HCT116 (cell line): ENCODE data around the gene CKB. TPM values are rescaled to one million over a fixed set of nuclear protein-coding genes. Genes with fewer than 3 reads are reported as not detected.

Experiments used
- ATAC-seq: fragments of 200-7000 bp; cut with Tn5 transposase; 2 replicates; pipeline ENCODE4 v1.9.1; 2020; ENCODE audit warnings: mild to moderate bottlenecking, moderate library complexity
- BruUV-seq: library from RNA; stranded (reverse); fragments of 400-500 nt; replicated peaks from 2 replicates; lab custom pipeline; 2021; lab: Mats Ljungman, UMichigan
- CTCF ChIA-PET: fragments of 300-600 bp; sonication (Branson Sonifier 250); formaldehyde crosslinking; loops from one replicate; lab custom pipeline; 2021; ENCODE audit warnings: antibody characterized with exemption; lab: Charles Lee
- POLR2A ChIA-PET: fragments of 300-600, 350-600 bp; sonication (Branson Sonifier 250); formaldehyde crosslinking; loops from one replicate; lab custom pipeline; 2021; ENCODE audit warnings: antibody characterized with exemption; lab: Charles Lee
- RAD21 ChIA-PET, 2 experiments: fragments of 300-600 bp; sonication (Branson Sonifier 250); formaldehyde crosslinking; loops; one replicate each; lab custom pipeline; 2023; ENCODE audit warnings: low total read pairs in 2 of 2; ENCODE audit not compliant: uncharacterized antibody in 2 of 2, unreplicated experiment in 2 of 2, low non-redundant PET in 1 of 2; lab: Charles Lee
- DNase-seq: peaks from one replicate; pipeline ENCODE4 v3.0.0-alpha.2; 2010; ENCODE audit warnings: low read depth, low spot score
- H2AFZ ChIP-seq: fragments of 200-600 bp; shearing (Covaris generic), sonication (generic); 2 replicates; pipeline ENCODE4 v1.6.1; 2017; ENCODE audit warnings: low read depth, mixed run types, mixed read lengths, antibody characterized with exemption, low read length; ENCODE audit not compliant: poor library complexity, severe bottlenecking
- H3K27ac ChIP-seq: 2 replicates; pipeline ENCODE4 v1.5.1; 2012; ENCODE audit warnings: low read depth, low read length
- H3K27me3 ChIP-seq: fragments of 200-600 bp; sonication (generic); 2 replicates; pipeline ENCODE4 v1.6.1; 2016; ENCODE audit warnings: mixed run types, low read length, mixed read lengths; ENCODE audit not compliant: insufficient read depth
- H3K36me3 ChIP-seq, 2 experiments: fragments of 200-500 bp in 1 of 2; fragments of 200-600 bp in 1 of 2; sonication (Bioruptor generic) in 1 of 2; sonication (generic) in 1 of 2; 2 replicates each; pipeline versions ENCODE4 v1.5.1 to v1.6.1; 2014 to 2016; ENCODE audit warnings: low read length in 2 of 2, inconsistent platforms in 1 of 2, mixed read lengths in 1 of 2, mixed run types in 1 of 2; ENCODE audit not compliant: insufficient read depth in 2 of 2, control insufficient read depth in 1 of 2
- H3K4me1 ChIP-seq, 2 experiments: fragments of 200-600 bp in 1 of 2; sonication (generic) in 1 of 2; 2 replicates each; pipeline versions ENCODE4 v1.5.1 to v1.6.1; 2012 to 2017; ENCODE audit warnings: low read length in 2 of 2, inconsistent platforms in 1 of 2, mild to moderate bottlenecking in 1 of 2, mixed read lengths in 1 of 2, mixed run types in 1 of 2, moderate library complexity in 1 of 2; ENCODE audit not compliant: insufficient read depth in 2 of 2, control insufficient read depth in 1 of 2
- H3K4me2 ChIP-seq: fragments of 200-600 bp; sonication (generic); 2 replicates; pipeline ENCODE4 v1.6.1; 2017; ENCODE audit warnings: mixed run types, low read length, mixed read lengths
- H3K4me3 ChIP-seq, 2 experiments: fragments of 200-600 bp in 1 of 2; sonication (generic) in 1 of 2; replicated peaks in 1 of 2; 2 replicates each; pipeline ENCODE4 v1.5.1; 2011 to 2016; ENCODE audit warnings: low read length in 2 of 2, control low read depth in 1 of 2, low read depth in 1 of 2, mild to moderate bottlenecking in 1 of 2, mixed read lengths in 1 of 2, mixed run types in 1 of 2
- H3K79me2 ChIP-seq: fragments of 200-600 bp; sonication (generic); 2 replicates; pipeline ENCODE4 v1.6.1; 2017; ENCODE audit warnings: mild to moderate bottlenecking, mixed run types, low read length, moderate library complexity, mixed read lengths; ENCODE audit not compliant: insufficient read depth
- H3K9ac ChIP-seq: fragments of 200-600 bp; sonication (generic); 2 replicates; pipeline ENCODE4 v1.6.1; 2016; ENCODE audit warnings: low read length, mixed read lengths
- H3K9me2 ChIP-seq: fragments of 200-600 bp; sonication (generic), shearing (Covaris generic); 2 replicates; pipeline ENCODE4 v1.6.1; 2017; ENCODE audit warnings: mixed run types, mild to moderate bottlenecking, moderate library complexity; ENCODE audit not compliant: insufficient read depth
- H3K9me3 ChIP-seq, 2 experiments: fragments of 200-500 bp in 1 of 2; fragments of 200-600 bp in 1 of 2; sonication (Bioruptor generic) in 1 of 2; sonication (generic) in 1 of 2; 2 replicates each; pipeline ENCODE4 v1.6.1; 2014 to 2017; ENCODE audit warnings: low read length in 2 of 2, mixed read lengths in 2 of 2, inconsistent platforms in 1 of 2, low read depth in 1 of 2, mild to moderate bottlenecking in 1 of 2, mixed run types in 1 of 2, moderate library complexity in 1 of 2; ENCODE audit not compliant: control insufficient read depth in 1 of 2, insufficient read depth in 1 of 2
- H4K20me1 ChIP-seq: fragments of 200-600 bp; sonication (generic), shearing (Covaris generic); 2 replicates; pipeline ENCODE4 v1.6.1; 2017; ENCODE audit warnings: mixed run types, mild to moderate bottlenecking, moderate library complexity; ENCODE audit not compliant: insufficient read depth
- CBX3 ChIP-seq: IDR thresholded peaks from 2 replicates; pipeline ENCODE4 v1.6.1; 2012; ENCODE audit warnings: low read depth
- CEBPB ChIP-seq: IDR thresholded peaks from 2 replicates; pipeline ENCODE4 v1.6.1; 2012; ENCODE audit warnings: low read depth
- JUND ChIP-seq: IDR thresholded peaks from 2 replicates; pipeline ENCODE4 v1.6.1; 2012
- POLR2A ChIP-seq: IDR thresholded peaks from 2 replicates; pipeline ENCODE4 v1.7.0; 2011; ENCODE audit warnings: borderline replicate concordance; ENCODE audit not compliant: insufficient read depth, insufficient read length; ENCODE audit errors: extremely low read depth
- POLR2AphosphoS5 ChIP-seq: IDR thresholded peaks from 2 replicates; pipeline ENCODE4 v1.6.1; 2011; ENCODE audit warnings: mild to moderate bottlenecking, low read depth, low read length, moderate library complexity
- RAD21 ChIP-seq: IDR thresholded peaks from 2 replicates; pipeline ENCODE4 v1.6.1; 2012; ENCODE audit warnings: low read depth, mild to moderate bottlenecking
- SIN3A ChIP-seq: IDR thresholded peaks from 2 replicates; pipeline ENCODE4 v1.6.1; 2012; ENCODE audit warnings: low read depth
- TCF7L2 ChIP-seq: IDR thresholded peaks from 2 replicates; pipeline ENCODE4 v1.7.0; 2011; ENCODE audit warnings: borderline replicate concordance, inconsistent platforms; ENCODE audit not compliant: insufficient read depth, insufficient read length; ENCODE audit errors: extremely low read depth
- ZFX ChIP-seq: fragments of 450-650 bp; IDR thresholded peaks from 2 replicates; pipeline ENCODE4 v1.6.1; 2017
- intact Hi-C: fragments of 100-400 bp; cut with micrococcal nuclease; formaldehyde crosslinking; loops from 2 replicates; pipeline ENCODE4 v1.10.0; 2022
- total RNA-seq: library from RNA; stranded (reverse); gene quantifications from one replicate; pipeline ENCODE4 v1.2.1, GENCODE V29; 2021; ENCODE audit not compliant: unreplicated experiment

The CKB gene
- total RNA-seq, 1 experiment from 2014 or later: 605 TPM

- Histone ChIP-seq H3K9me3 (no peaks in the 10 kb centered on the region), H3K9me2 (no peaks in the 10 kb centered on the region), H3K4me1 (peaks cover 0 to 9% of the 10 kb centered on the region in 2 experiments; a peak in 2 of 4 replicates), H3K4me2 (no peak overlapping the region), H3K9ac (no peak overlapping the region), H3K36me3 (peaks cover 9 to 16% of the 10 kb centered on the region in 2 experiments; a peak in 3 of 4 replicates), H2AFZ (no peak overlapping the region), H3K27me3 (no peaks in the 10 kb centered on the region), H3K79me2 (no peaks in the 10 kb centered on the region), H3K27ac (no peak overlapping the region), H4K20me1 (no peaks in the 10 kb centered on the region), H3K4me3 (no peak overlapping the region)
- DNase-seq (no peak), ATAC-seq (no peak)
- POLR2A ChIA-PET: interaction anchor here (0.9 kb wide), 1 partner anchor 10 kb away, joined by 3 read pairs; no protein-coding TSS in a partner anchor
- CTCF ChIA-PET: interaction anchor here (1.0 kb wide), 1 partner anchor 10 kb away, joined by 3 read pairs; no protein-coding TSS in a partner anchor
- no TSS peak for BruUV-seq
- RAD21 ChIA-PET: no interaction called here
- intact Hi-C loops: no loop called here
- no peak for TF ChIP-seq JUND
- no peak for TF ChIP-seq TCF7L2
- TF ChIP-seq CEBPB: no peak
- no peak for TF ChIP-seq POLR2A
- no peak for TF ChIP-seq ZFX
- no peak for TF ChIP-seq POLR2AphosphoS5
These were observed 13.9 kb downstream of the CKB start for GRCh38 chr14:103508521-103509329.

- Histone ChIP-seq H3K27ac (no peak overlapping the region), H3K36me3 (peaks cover 16 to 17% of the 10 kb centered on the region in 2 experiments), H3K79me2 (no peaks in the 10 kb centered on the region), H3K27me3 (no peaks in the 10 kb centered on the region), H3K4me3 (no peak overlapping the region), H3K9me3 (no peaks in the 10 kb centered on the region), H3K9ac (no peak overlapping the region), H3K9me2 (no peaks in the 10 kb centered on the region), H3K4me2 (no peak overlapping the region), H4K20me1 (no peaks in the 10 kb centered on the region), H3K4me1 (peaks cover 0 to 5% of the 10 kb centered on the region in 2 experiments; a peak in 1 of 4 replicates), H2AFZ (no peak overlapping the region)
- TF ChIP-seq CEBPB (no peak), RAD21 (peak; percentile 12; the same call in 1 of the 2 replicates), TCF7L2 (no peak), SIN3A (no peak), CBX3 (no peak)
- no peak for ATAC-seq
- CTCF ChIA-PET: no interaction called here
- POLR2A ChIA-PET: no interaction called here
- BruUV-seq: no TSS peak
- RAD21 ChIA-PET: no interaction called here
- no peak for DNase-seq
- intact Hi-C loops: no loop called here
These were observed 14.9 kb downstream of the CKB start for GRCh38 chr14:103507751-103508150.
